GM18520 (cell line): Measurements from ENCODE around the gene TRIM33.
"Not testable (repeated sequence)": the region's sequence is repeated elsewhere in the genome, so short reads cannot be mapped to it uniquely, and the experiment has no call there.

Experiments
- ATAC-seq: cut with Tn5 transposase; IDR thresholded peaks from one replicate; pipeline ENCODE4 v1.9.1; 2021; ENCODE audit not compliant: unreplicated experiment

TRIM33 gene

GRCh38 chr1:114428083-114428754, 82.8 kb downstream of the TRIM33 start:
- ATAC-seq = no peak

DNA sequence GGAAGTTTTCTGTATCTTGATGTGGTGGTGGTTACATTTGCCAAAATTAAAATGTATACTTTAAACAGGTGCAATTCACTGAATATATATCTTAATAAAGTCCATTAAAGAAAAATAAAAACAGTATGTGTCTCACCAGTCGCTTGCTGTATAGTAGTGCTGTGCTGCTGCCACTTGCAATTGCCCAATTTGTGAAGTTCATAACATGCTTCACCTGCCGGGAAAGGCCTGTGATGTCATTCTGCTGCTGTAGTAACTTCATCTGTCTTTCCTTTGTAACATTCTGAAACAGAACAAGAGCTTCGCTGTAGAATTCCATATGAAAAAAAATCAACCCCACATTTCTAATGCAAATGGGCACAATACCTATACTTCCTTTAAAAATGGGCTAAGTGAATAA, 83.4 kb downstream of the TRIM33 start:
- no peak for ATAC-seq

- ATAC-seq = no peak
These were observed 87.5 kb downstream of the TRIM33 start for GRCh38 chr1:114423455-114423854.

GRCh38 chr1:114418948-114419347, 92.1 kb downstream of the TRIM33 start:
- not testable (repeated sequence) for ATAC-seq

- ATAC-seq = no peak
These were observed 113.4 kb downstream of the TRIM33 start for GRCh38 chr1:114397601-114398000.

DNA sequence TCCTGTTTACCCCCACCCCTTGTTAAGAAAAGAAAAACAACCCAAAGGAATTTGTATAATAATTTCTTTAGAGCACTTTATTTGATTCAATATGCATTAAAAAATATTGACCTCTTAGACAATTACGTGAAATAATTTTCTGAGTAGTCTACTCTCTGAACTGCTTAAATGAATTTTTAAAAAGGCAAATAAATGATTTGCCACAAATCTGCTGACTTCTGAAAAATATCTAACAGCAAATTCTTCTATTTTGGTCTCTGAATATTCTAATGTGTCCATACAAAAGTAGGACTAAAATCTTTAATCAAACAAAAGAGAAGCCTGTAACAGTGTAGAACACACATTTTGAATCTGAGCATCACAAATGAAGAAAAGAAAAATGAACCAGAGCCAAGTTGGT, 115.1 kb downstream of the TRIM33 start:
- no peak for ATAC-seq

- no peak for ATAC-seq
These were observed 120.0 kb downstream of the TRIM33 start for GRCh38 chr1:114390960-114391359.

- ATAC-seq = no peak
These were observed 120.6 kb downstream of the TRIM33 start for GRCh38 chr1:114390361-114390760.

DNA sequence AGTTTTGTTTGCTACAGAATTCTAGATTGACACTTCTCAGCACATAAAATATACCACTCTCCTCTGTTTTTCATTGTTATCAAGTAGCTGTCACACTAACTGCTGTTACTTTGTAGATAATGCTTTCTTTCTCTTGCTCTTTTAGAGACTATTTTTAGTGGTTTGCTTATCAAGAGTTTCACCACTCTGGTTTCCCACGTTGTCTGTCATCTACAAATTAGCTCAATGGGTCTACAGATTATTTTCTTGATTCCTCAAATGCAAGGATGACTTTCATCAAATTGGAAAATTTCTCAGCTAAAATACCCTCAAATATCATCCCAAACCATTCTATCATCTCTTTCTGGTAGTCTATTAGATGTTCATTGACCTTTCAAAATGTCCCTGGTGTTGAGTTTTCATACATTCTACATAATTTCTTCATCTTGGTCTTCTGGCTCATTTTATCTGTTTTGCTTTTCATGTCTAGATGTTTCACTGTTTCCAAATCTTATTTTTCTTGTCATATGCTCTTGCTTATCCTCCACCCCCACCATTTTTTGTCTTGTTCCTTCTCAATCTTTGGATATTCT, 122.5 kb downstream of the TRIM33 start:
- ATAC-seq = no peak

GRCh38 chr1:114387585-114387984, 123.4 kb downstream of the TRIM33 start:
- ATAC-seq = not testable (repeated sequence)

GRCh38 chr1:114387010-114387360, 124.0 kb downstream of the TRIM33 start:
- ATAC-seq = no peak

- no peak for ATAC-seq
These were observed 124.6 kb downstream of the TRIM33 start for GRCh38 chr1:114386129-114387009.

GRCh38 chr1:114384922-114385321, 126.1 kb downstream of the TRIM33 start:
- ATAC-seq = no peak

DNA sequence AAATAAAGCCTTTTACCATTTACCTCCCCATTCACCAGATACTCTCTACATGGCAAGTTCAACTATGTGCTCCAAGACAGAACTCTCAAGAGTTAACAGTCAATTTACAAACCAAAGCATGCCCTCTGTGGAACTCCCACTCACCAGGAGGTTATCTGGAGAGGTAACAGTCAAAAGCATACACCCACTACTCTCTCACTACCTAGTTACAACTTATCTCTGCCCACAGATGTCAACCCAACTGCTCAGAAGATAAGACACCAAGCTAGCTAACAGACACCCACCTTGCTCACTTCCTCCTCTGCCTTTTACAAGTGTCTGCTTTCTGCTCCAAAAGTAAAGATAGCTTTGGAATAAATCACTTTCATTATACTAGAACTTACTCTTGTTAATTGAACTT, 131.0 kb downstream of the TRIM33 start:
- no peak for ATAC-seq

GRCh38 chr1:114379358-114379757, 131.6 kb downstream of the TRIM33 start:
- no peak for ATAC-seq

- ATAC-seq = no peak
These were observed 133.6 kb downstream of the TRIM33 start for GRCh38 chr1:114377356-114377755.

DNA sequence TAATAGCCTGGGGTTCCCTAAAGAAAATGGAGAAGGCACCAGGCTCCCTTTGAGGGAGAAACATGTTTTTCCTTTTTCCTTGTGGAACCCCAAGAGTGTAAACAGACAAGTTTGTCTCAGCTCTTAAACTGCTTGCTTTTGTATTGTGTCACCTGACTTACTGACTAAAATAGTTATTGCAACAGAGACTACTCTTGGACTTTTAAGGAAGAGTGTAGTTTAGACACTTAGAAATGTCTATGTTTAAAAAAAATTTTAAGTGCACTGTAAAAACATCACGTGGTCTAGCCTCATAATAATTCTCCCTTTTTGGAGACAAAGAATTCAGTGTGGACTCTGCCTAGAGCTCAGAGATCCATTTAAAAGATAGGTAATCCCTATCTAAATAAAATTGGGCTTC, 141.1 kb downstream of the TRIM33 start:
- ATAC-seq = no peak

DNA sequence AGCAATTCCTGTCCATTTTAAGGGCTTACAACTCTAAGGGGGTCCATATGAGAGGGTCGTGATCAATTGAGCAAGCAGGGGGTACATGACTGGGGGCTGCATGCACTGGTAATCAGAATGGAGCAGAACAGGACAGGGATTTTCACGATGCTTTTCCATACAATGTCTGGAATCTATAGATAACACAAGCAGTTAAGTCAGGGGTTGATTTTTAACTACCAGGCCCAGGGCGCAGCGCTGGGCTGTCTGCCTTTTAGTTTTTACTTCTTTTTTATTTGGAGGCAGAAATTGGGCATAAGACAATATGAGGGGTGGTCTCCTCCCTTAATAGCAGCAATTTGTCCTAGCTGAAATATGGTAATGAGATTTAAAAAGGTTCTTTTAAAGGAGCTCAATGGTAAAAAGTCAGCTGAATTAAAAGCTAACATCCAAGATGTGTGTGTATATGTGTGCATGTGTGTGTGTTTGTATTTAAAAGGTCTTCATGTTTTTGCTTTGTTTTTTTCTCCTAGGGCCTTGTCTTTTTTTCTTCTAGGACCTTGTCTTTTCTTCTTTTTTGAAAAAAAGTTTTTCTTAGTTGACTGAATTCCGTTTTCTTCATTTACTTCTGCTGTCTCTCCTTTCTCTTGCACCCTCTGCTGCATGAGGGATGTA, 141.6 kb downstream of the TRIM33 start:
- ATAC-seq = not testable (repeated sequence)

GRCh38 chr1:114368560-114369255, 142.3 kb downstream of the TRIM33 start:
- no peak for ATAC-seq

DNA sequence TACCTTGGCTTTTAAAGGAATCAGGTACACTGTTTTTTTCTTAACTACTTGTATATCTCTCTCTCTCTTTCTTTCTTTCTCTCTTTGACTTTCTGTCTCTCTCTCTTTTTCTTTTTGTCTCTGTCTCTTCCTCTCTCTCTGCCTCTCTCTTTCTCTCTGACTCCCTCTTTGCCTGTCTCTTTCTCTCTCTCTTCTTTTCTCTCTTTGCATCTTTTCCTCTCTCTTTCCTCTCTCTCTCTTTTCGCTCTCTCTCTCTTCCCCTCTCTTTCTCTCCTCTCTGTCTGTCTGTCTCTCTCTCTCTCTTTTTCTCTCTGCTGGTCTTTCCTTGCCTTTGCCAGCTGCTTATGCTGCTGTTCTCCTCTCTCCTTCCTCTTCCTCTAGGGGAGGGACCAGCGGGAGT, 143.2 kb downstream of the TRIM33 start:
- ATAC-seq = no peak

DNA sequence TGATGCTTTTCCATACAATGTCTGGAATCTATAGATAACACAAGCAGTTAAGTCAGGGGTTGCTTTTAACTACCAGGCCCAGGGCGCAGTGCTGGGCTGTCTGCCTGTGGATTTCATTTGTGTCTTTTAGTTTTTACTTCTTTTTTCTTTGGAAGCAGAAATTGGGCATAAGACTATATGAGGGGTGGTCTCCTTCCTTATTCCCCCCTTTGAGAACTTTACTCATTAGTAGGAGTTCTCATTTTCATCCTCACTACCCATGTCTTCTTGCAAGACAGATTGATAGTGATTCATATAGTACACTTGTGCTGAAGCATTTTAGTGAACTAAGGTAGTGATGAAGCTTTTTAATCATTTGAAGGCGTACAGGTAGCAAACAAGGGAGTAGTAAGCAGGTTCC, 147.8 kb downstream of the TRIM33 start:
- not testable (repeated sequence) for ATAC-seq
